Ovary (tissue), 9 donors: Measurements from ENCODE around the gene ADGRG3. TPM values are rescaled to one million over a fixed set of nuclear protein-coding genes. Genes with fewer than 3 reads are reported as not detected.
A peak's percentile ranks its signal among the peaks of the same experiment; 100 is the strongest.

Source experiments
- DNase-seq, 5 donors: peaks; one replicate each; pipeline ENCODE4 v3.0.0-alpha.2; 2019 to 2020
- H3K27ac ChIP-seq, 2 donors: fragments of 200-600 bp; one replicate each; pipeline versions ENCODE4 v1.5.1 to v1.8.0; 2019 to 2022
- H3K27me3 ChIP-seq: fragments of 200-600 bp; one replicate; pipeline ENCODE4 v1.8.0; 2022
- H3K36me3 ChIP-seq: fragments of 200-600 bp; sonication (generic); one replicate; pipeline ENCODE4 v1.5.1; 2019
- H3K4me1 ChIP-seq: one replicate; pipeline ENCODE4 v1.8.1; 2013; ENCODE audit warnings: mild to moderate bottlenecking, moderate library complexity; ENCODE audit not compliant: insufficient read depth
- H3K4me3 ChIP-seq: fragments of 200-600 bp; sonication (generic); one replicate; pipeline ENCODE4 v1.5.1; 2017
- H3K9me3 ChIP-seq, 2 donors: fragments of 200-600 bp in 1 of 2; sonication (generic) in 1 of 2; one replicate each; pipeline versions ENCODE4 v1.5.1 to v1.8.1; 2013 to 2019; ENCODE audit warnings: mild to moderate bottlenecking in 1 of 2, moderate library complexity in 1 of 2
- EP300 ChIP-seq: sonication (generic); formaldehyde crosslinking; IDR thresholded peaks from one replicate; pipeline ENCODE4 v1.6.1; 2017; ENCODE audit warnings: antibody characterized with exemption
- POLR2A ChIP-seq: fragments of 450-650 bp; IDR thresholded peaks from one replicate; pipeline ENCODE4 v1.6.1; 2017; ENCODE audit warnings: antibody characterized with exemption, mild to moderate bottlenecking, moderate library complexity
- WGBS, 3 donors: extraction: QIAGEN DNeasy Blood & Tissue Kit in 1 of 3; methylation state at CpG; one replicate each; pipeline versions ENCODE4 v1.1.5 to v1.1.7; 2013 to 2017; 5-methylcytosine and 5-hydroxymethylcytosine counted together
- intact Hi-C, 4 donors: fragments of 100-400 bp; cut with DNase I; formaldehyde crosslinking; loops; one replicate each; pipeline versions ENCODE4 v1.11.0 to v1.15.1; 2022 to 2023
- polyA plus RNA-seq, 2 donors: library from polyadenylated mRNA; stranded (reverse); fragments of 200-250 nt in 1 of 2; fragments of 350-450 nt in 1 of 2; fragmentation: Illumina TruSeq in 1 of 2; extraction: RNeasy Lipid Tissue Mini Kit (QIAGEN cat#74804) in 1 of 2; gene quantifications; one replicate each; pipeline ENCODE4 v1.2.3, GENCODE V29; 2013 to 2014
- total RNA-seq, 7 donors: library from RNA; depleted of rRNA in 2 of 7; stranded (reverse); fragments of >200 nt in 2 of 7; fragmentation: NEBNext Ultra II Directional in 3 of 7; extraction: Animal tissue kit (Norgen Biotek cat#: 25700) in 3 of 7; gene quantifications; one replicate each; pipeline versions ENCODE4 v1.1.0 to v1.2.4, GENCODE V29; 2016 to 2023
- TF ChIP-seq, protein P1 (sequence below), 3 donors: fragments of 450-650 bp in 2 of 3; fragments of 200-600 bp in 1 of 3; IDR thresholded peaks; one replicate each; pipeline versions ENCODE4 v1.5.1 to v1.8.0; 2016 to 2022; ENCODE audit warnings: antibody characterized with exemption in 3 of 3, mild to moderate bottlenecking in 1 of 3
- donor health status: DM: no; HTN: no; CAD: no; lungs with moderate emphysema.
- donor health status: DM: no; HTN: no; CAD: no.
- donor health status: Bipolar disorder and iron deficiency.
- donor health status: DM: yes; HTN: yes; CAD: no.
- donor health status: DM: no; HTN: no; CAD: no.
- donor health status: DM: yes; HTN: yes; CAD: no.

Gene ADGRG3
- total and polyA plus RNA-seq, 9 donors: 0.40 to 1.7 (median 0.92) TPM

DNA sequence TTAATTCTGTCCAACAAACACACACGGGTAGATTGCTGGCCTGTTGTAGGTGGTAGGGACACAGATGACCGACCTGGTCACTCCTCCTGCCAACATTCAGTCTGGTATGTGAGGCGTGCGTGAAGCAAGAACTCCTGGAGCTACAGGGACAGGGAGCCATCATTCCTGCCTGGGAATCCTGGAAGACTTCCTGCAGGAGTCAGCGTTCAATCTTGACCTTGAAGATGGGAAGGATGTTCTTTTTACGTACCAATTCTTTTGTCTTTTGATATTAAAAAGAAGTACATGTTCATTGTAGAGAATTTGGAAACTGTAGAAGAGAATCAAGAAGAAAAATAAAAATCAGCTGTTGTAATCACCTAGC lies 3.5 kb upstream of the ADGRG3 start:
- Histone ChIP-seq H3K27ac (no peak overlapping the region), H3K4me3 (no peak overlapping the region), H3K36me3 (no peaks in the 10 kb centered on the region), H3K4me1 (no peaks in the 10 kb centered on the region), H3K27me3 (no peaks in the 10 kb centered on the region), H3K9me3 (no peaks in the 10 kb centered on the region)
- DNase-seq: no peak
- intact Hi-C loops: no loop called here
- TF ChIP-seq, protein P1, sequence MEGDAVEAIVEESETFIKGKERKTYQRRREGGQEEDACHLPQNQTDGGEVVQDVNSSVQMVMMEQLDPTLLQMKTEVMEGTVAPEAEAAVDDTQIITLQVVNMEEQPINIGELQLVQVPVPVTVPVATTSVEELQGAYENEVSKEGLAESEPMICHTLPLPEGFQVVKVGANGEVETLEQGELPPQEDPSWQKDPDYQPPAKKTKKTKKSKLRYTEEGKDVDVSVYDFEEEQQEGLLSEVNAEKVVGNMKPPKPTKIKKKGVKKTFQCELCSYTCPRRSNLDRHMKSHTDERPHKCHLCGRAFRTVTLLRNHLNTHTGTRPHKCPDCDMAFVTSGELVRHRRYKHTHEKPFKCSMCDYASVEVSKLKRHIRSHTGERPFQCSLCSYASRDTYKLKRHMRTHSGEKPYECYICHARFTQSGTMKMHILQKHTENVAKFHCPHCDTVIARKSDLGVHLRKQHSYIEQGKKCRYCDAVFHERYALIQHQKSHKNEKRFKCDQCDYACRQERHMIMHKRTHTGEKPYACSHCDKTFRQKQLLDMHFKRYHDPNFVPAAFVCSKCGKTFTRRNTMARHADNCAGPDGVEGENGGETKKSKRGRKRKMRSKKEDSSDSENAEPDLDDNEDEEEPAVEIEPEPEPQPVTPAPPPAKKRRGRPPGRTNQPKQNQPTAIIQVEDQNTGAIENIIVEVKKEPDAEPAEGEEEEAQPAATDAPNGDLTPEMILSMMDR (IDR thresholded peaks at IDR 0.05): no peak
- TF ChIP-seq POLR2A: no peak
- TF ChIP-seq EP300: no peak
- 78 to 84% (median 80%) methylated on average over 6 of the region's 6 CpGs for WGBS, 3 donors

DNA sequence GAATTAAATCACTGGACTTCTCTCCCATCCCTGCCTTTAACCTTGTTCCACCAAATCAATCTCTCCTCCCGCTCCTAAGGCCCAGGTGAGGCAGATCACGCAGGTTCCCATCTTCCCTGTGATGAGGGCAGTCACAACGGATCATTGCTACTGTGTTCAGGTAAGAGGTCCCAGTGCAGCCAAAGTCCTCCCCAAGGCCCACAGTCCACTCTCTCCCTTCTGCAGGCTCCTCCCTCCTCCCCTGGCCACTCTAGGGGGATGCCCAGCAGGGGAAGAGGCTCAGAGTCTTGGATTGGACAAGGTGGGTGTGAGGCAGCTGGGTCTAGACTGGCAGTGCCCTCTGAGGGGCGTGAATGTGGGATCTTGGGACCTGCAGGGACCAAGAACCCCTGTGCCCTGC lies 2.6 kb upstream of the ADGRG3 start:
- H3K4me3 ChIP-seq: no peak overlapping the region
- no peaks in the 10 kb centered on the region for H3K9me3 ChIP-seq
- DNase-seq: no peak
- H3K27ac ChIP-seq: no peak overlapping the region
- H3K36me3 ChIP-seq: no peaks in the 10 kb centered on the region
- WGBS, 3 donors: 53 to 85% (median 75%) methylated on average over 3 to 4 of the region's 4 CpGs
- intact Hi-C loops: no loop called here
- no peaks in the 10 kb centered on the region for H3K27me3 ChIP-seq
- TF ChIP-seq, protein P1 (IDR thresholded peaks at IDR 0.05): no peak
- TF ChIP-seq EP300: no peak
- no peak for TF ChIP-seq POLR2A
- H3K4me1 ChIP-seq: no peaks in the 10 kb centered on the region

DNA sequence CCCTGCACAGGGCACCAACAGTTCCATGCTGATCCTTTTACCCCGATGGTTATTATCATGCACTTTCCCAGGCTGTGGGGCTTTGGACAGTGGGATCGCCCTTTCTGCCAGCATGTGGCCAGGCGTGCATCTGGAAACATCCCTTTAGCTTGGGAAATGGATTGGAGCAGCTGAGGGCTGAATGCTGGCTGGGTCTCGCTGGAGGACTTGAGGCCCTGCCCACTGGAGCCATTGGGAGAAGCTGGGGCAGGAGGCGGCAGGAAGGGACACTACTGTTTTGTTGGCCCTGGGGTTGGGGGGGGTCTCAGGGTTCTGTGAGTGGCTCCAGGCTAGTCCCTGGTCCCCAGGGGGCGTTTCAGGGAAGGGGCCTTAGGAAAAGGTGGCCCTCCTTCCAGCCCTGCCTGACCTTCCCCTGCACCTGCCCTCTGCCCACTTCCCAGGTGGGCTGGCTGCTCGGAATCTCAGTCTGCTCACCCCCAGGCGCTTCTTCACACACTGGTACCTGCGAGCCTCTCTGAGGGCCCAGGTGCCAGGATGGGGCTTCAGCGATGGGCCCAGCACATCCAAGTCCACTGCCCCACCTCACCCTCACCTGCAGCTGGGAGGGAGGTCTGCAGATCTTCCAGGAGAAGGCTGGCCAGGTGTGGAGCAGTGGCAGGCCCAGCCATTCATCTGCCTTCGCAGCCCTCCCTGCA lies 1.6 kb upstream of the ADGRG3 start:
- DNase-seq: no peak
- H3K27me3 ChIP-seq: no peaks in the 10 kb centered on the region
- no peaks in the 10 kb centered on the region for H3K36me3 ChIP-seq
- no peaks in the 10 kb centered on the region for H3K9me3 ChIP-seq
- TF ChIP-seq POLR2A: no peak
- H3K4me1 ChIP-seq: no peaks in the 10 kb centered on the region
- H3K4me3 ChIP-seq: no peak overlapping the region
- WGBS, 3 donors: 79 to 87% (median 83%) methylated on average over 10 to 11 of the region's 11 CpGs
- intact Hi-C loops: no loop called here
- no peak overlapping the region for H3K27ac ChIP-seq

DNA sequence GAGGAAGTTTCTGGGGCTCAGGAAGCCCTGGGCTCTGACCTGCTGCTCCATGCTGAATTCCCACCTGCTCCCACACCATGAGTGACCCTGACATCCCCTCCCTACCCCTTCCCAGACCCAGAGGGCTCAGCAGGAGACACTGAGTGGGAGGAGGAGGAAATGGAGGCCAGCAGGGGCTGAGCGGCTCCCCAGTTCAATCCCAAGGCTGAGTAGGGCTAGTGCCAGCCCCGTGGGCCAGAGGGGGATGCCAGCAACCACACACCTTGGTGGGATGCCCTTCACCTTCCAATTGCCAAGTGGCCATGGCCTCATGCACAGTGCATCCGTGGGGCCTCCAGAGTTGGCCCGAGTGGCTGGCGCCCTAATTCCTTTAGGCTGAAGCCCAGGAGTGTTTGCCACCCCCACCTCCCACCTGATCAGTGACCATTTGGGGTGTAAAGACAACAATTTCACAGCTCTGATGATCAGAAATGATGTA lies 1.0 kb upstream of the ADGRG3 start:
- H3K27me3 ChIP-seq: no peaks in the 10 kb centered on the region
- no peak for DNase-seq
- H3K4me1 ChIP-seq: no peaks in the 10 kb centered on the region
- TF ChIP-seq, protein P1 (IDR thresholded peaks at IDR 0.05): no peak
- no peak for TF ChIP-seq EP300
- no peak for TF ChIP-seq POLR2A
- no peaks in the 10 kb centered on the region for H3K36me3 ChIP-seq
- no peaks in the 10 kb centered on the region for H3K9me3 ChIP-seq
- intact Hi-C loops: no loop called here
- no peak overlapping the region for H3K4me3 ChIP-seq
- 68 to 72% (median 69%) methylated on average over 5 of the region's 5 CpGs for WGBS, 3 donors
- H3K27ac ChIP-seq: no peak overlapping the region

DNA sequence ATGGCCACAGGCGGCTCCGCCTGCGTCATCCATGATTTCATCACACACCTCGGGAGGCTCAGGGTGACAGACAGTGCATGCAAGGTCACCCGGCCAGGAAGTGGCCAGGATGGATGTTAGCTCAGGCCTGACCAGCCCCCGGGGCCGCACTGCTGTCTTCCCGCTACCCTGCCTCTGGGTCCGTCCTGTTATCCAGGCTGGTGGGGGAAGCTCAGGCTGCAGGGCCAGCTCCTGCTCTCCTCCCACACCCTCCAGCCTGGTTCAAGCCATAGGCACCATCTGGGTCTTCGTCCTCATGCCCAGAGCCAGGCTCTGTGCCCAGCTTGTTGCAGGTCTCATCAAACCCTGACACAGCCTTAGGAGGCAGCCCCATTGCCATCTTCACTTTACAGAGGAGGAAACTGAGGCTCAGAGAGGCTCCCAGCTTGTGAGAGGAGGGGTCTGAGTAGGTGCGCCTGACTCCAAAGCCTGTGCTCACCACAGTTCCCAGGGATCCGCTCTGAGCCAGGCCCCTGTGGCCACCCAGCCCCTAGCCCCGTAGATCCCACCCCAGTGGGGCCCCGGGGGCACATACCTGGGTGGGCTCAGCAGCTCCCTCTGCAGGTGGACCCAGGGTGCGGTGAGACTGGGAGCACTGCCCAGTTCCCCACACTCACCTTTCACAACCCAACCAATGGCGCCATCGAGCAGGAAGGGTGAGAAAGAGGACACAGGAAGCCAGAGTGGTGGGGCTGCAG lies 412 bp upstream of the ADGRG3 start:
- Histone ChIP-seq H3K9me3 (no peaks in the 10 kb centered on the region), H3K27me3 (no peaks in the 10 kb centered on the region), H3K27ac (no peak overlapping the region), H3K4me3 (no peak overlapping the region), H3K4me1 (no peaks in the 10 kb centered on the region), H3K36me3 (no peaks in the 10 kb centered on the region)
- intact Hi-C loops: no loop called here
- peak in 1 of 5 donors; percentile 41 for DNase-seq
- TF ChIP-seq EP300: no peak
- 73 to 83% (median 76%) methylated on average over 16 to 17 of the region's 17 CpGs for WGBS, 3 donors
